Neuron (in vitro differentiated cells): Measurements from ENCODE around the gene ADD1.
A peak's percentile ranks its signal among the peaks of the same experiment; 100 is the strongest.

ENCODE experiments used
- H2AFZ ChIP-seq: one replicate; pipeline ENCODE4 v1.6.1; 2013; ENCODE audit warnings: low read depth, mild to moderate bottlenecking, inconsistent platforms, low read length, moderate library complexity
- H3K27me3 ChIP-seq: one replicate; pipeline ENCODE4 v1.6.1; 2013; ENCODE audit warnings: low read length; ENCODE audit not compliant: insufficient read depth
- H3K36me3 ChIP-seq: one replicate; pipeline ENCODE4 v1.6.1; 2013; ENCODE audit warnings: low read length; ENCODE audit not compliant: insufficient read depth
- H3K4me1 ChIP-seq: one replicate; pipeline ENCODE4 v1.6.1; 2013; ENCODE audit warnings: low read length; ENCODE audit not compliant: insufficient read depth
- H3K4me3 ChIP-seq: 2 replicates; pipeline ENCODE4 v1.5.1; 2013; ENCODE audit warnings: mild to moderate bottlenecking, low read length, moderate library complexity
- H3K9me3 ChIP-seq: one replicate; pipeline ENCODE4 v1.6.1; 2013; ENCODE audit warnings: low read length

The ADD1 gene

GRCh38 chr4:2964706-2965258, 121.1 kb downstream of the ADD1 start:
- no peaks in the 10 kb centered on the region for H3K27me3 ChIP-seq
- H3K36me3 ChIP-seq: no peaks in the 10 kb centered on the region
- H2AFZ ChIP-seq: no peak overlapping the region
- H3K4me1 ChIP-seq: peaks cover 25% of the 10 kb centered on the region
- no peaks in the 10 kb centered on the region for H3K9me3 ChIP-seq
- peak overlapping the region; percentile 92 for H3K4me3 ChIP-seq

GRCh38 chr4:2965262-2965661, 121.6 kb downstream of the ADD1 start:
- Histone ChIP-seq H2AFZ (no peak overlapping the region), H3K36me3 (no peaks in the 10 kb centered on the region), H3K4me1 (peaks cover 25% of the 10 kb centered on the region), H3K9me3 (no peaks in the 10 kb centered on the region), H3K4me3 (no peak overlapping the region), H3K27me3 (no peaks in the 10 kb centered on the region)

GRCh38 chr4:2968381-2968780, 124.7 kb downstream of the ADD1 start:
- Histone ChIP-seq H3K9me3 (no peaks in the 10 kb centered on the region), H3K27me3 (no peaks in the 10 kb centered on the region)

GRCh38 chr4:2971275-2971674, 127.6 kb downstream of the ADD1 start:
- no peaks in the 10 kb centered on the region for H3K36me3 ChIP-seq
- H3K4me1 ChIP-seq: no peaks in the 10 kb centered on the region
- no peaks in the 10 kb centered on the region for H3K9me3 ChIP-seq
- H3K4me3 ChIP-seq: no peak overlapping the region
- no peak overlapping the region for H2AFZ ChIP-seq
- no peaks in the 10 kb centered on the region for H3K27me3 ChIP-seq

More at GRCh38 chr4:2968381-2968780, 124.7 kb downstream of the ADD1 start:
- Histone ChIP-seq H3K36me3 (no peaks in the 10 kb centered on the region), H3K4me1 (peaks cover 12% of the 10 kb centered on the region), H3K4me3 (no peak overlapping the region), H2AFZ (no peak overlapping the region)

GRCh38 chr4:2977211-2978088, 133.8 kb downstream of the ADD1 start:
- peaks cover 18% of the 10 kb centered on the region for H3K9me3 ChIP-seq
- H3K4me3 ChIP-seq: no peak overlapping the region
- H3K4me1 ChIP-seq: no peaks in the 10 kb centered on the region
- no peaks in the 10 kb centered on the region for H3K36me3 ChIP-seq
- H2AFZ ChIP-seq: no peak overlapping the region
- H3K27me3 ChIP-seq: no peaks in the 10 kb centered on the region
